A673 (cell line): Measurements from ENCODE around the gene CEBPE.

Experiments
- EZH2 ChIP-seq: fragments of 200-600 bp; sonication (generic); IDR thresholded peaks from 2 replicates; pipeline ENCODE4 v1.6.1; 2017; ENCODE audit warnings: borderline replicate concordance, low read depth, mild to moderate bottlenecking, mixed read lengths, antibody characterized with exemption, low read length; ENCODE audit not compliant: poor library complexity, severe bottlenecking
- TF ChIP-seq, protein P1 (sequence below): fragments of 300-800, 200-600 bp; sonication (generic); conservative IDR thresholded peaks from 2 replicates; pipeline ENCODE4 v1.5.1; 2017; ENCODE audit warnings: low read depth, mild to moderate bottlenecking, antibody characterized with exemption, low read length, moderate library complexity, mixed read lengths

DNA sequence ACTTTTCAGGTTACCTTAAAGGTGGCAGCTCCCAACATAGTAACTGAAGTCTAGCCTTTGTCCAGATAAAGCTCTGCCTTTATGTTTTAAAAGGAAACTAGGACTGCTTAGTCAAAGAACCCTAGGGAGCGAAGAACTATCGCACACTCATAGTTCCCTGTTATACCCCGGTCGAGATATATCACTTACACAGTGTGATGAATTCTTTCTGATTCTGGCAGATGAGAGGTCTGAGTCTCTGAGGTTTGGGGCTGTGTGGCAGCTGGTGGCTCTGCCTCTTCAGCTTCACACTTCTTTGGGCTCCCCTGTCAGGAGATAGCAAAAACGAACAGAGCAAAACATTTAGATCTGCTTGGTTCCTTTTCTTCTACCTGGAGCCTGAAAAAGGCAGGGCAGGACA, 41.1 kb downstream of the CEBPE start:
- TF ChIP-seq, protein P1, sequence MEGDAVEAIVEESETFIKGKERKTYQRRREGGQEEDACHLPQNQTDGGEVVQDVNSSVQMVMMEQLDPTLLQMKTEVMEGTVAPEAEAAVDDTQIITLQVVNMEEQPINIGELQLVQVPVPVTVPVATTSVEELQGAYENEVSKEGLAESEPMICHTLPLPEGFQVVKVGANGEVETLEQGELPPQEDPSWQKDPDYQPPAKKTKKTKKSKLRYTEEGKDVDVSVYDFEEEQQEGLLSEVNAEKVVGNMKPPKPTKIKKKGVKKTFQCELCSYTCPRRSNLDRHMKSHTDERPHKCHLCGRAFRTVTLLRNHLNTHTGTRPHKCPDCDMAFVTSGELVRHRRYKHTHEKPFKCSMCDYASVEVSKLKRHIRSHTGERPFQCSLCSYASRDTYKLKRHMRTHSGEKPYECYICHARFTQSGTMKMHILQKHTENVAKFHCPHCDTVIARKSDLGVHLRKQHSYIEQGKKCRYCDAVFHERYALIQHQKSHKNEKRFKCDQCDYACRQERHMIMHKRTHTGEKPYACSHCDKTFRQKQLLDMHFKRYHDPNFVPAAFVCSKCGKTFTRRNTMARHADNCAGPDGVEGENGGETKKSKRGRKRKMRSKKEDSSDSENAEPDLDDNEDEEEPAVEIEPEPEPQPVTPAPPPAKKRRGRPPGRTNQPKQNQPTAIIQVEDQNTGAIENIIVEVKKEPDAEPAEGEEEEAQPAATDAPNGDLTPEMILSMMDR: no peak
- no peak for TF ChIP-seq EZH2
